ENCODE measurements around the gene PLPPR3. TPM values are rescaled to one million over a fixed set of nuclear protein-coding genes. Genes with fewer than 3 reads are reported as not detected.

Gene PLPPR3
- total RNA-seq, 1 experiment from 2014 or later: 0.81 TPM

- Histone ChIP-seq H3K4me2 (no peak overlapping the region), H3K27ac (no peak overlapping the region), H3K79me2 (ENCODE audit: low read depth) (peaks cover 29% of the 10 kb centered on the region), H3K9me3 (ENCODE audit: insufficient read depth, low read depth) (no peaks in the 10 kb centered on the region), H3K4me3 (no peak overlapping the region), H4K20me1 (ENCODE audit: insufficient read depth) (peaks cover 51% of the 10 kb centered on the region), H3K9me2 (ENCODE audit: insufficient read depth) (no peaks in the 10 kb centered on the region), H3K4me1 (replicated peaks; ENCODE audit: insufficient read depth) (no peaks in the 10 kb centered on the region), H3K36me3 (ENCODE audit: low read depth) (peaks cover 10% of the 10 kb centered on the region), H3K27me3 (ENCODE audit: insufficient read depth, low read depth) (no peaks in the 10 kb centered on the region), H3F3A (ENCODE audit: insufficient read depth, low read depth) (peaks cover 46% of the 10 kb centered on the region), H2AFZ (no peak overlapping the region)
- POLR2A ChIA-PET (ENCODE audit: unreplicated experiment): no interaction called here
- no peak for TF ChIP-seq EZH2 (IDR thresholded peaks at IDR 0.05; ENCODE audit: low read depth)
- TF ChIP-seq, protein P1, sequence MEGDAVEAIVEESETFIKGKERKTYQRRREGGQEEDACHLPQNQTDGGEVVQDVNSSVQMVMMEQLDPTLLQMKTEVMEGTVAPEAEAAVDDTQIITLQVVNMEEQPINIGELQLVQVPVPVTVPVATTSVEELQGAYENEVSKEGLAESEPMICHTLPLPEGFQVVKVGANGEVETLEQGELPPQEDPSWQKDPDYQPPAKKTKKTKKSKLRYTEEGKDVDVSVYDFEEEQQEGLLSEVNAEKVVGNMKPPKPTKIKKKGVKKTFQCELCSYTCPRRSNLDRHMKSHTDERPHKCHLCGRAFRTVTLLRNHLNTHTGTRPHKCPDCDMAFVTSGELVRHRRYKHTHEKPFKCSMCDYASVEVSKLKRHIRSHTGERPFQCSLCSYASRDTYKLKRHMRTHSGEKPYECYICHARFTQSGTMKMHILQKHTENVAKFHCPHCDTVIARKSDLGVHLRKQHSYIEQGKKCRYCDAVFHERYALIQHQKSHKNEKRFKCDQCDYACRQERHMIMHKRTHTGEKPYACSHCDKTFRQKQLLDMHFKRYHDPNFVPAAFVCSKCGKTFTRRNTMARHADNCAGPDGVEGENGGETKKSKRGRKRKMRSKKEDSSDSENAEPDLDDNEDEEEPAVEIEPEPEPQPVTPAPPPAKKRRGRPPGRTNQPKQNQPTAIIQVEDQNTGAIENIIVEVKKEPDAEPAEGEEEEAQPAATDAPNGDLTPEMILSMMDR (conservative IDR thresholded peaks at IDR 0.05): no peak
- DNase-seq: no peak
- CTCF ChIA-PET: no interaction called here
- no TSS peak for BruUV-seq (replicated peaks)
- intact Hi-C loops (cut with micrococcal nuclease; ENCODE audit: unreplicated experiment): no loop called here
Observed at GRCh38 chr19:811506-812048, 10.2 kb downstream of the PLPPR3 start.

DNA sequence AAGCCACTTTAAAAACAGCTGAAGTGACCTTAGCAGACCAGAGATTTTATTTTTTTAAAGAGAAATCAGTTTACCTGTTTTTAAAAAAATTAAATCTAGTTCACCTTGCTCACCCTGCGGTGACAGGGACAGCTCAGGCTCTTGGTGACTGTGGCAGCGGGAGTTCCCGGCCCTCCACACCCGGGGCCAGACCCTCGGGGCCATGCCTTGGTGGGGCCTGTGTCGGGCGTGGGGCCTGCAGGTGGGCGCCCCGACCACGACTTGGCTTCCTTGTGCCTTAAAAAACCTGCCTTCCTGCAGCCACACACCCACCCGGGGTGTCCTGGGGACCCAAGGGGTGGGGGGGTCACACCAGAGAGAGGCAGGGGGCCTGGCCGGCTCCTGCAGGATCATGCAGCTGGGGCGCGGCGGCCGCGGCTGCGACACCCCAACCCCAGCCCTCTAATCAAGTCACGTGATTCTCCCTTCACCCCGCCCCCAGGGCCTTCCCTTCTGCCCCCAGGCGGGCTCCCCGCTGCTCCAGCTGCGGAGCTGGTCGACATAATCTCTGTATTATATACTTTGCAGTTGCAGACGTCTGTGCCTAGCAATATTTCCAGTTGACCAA is 10.8 kb downstream of the PLPPR3 start:
- DNase-seq: no peak
- no peak overlapping the region for H2AFZ ChIP-seq
- no peaks in the 10 kb centered on the region for H3K27me3 ChIP-seq (ENCODE audit: insufficient read depth, low read depth)
- H3K79me2 ChIP-seq (ENCODE audit: low read depth): peaks cover 32% of the 10 kb centered on the region
- BruUV-seq (replicated peaks): TSS peak; percentile 15
- ChIA-PET POLR2A (ENCODE audit: unreplicated experiment) (no interaction called here), CTCF (no interaction called here)
- peaks cover 10% of the 10 kb centered on the region for H3K36me3 ChIP-seq (ENCODE audit: low read depth)
- H3K4me3 ChIP-seq: no peak overlapping the region
- no peaks in the 10 kb centered on the region for H3K4me1 ChIP-seq (replicated peaks; ENCODE audit: insufficient read depth)
- H3K4me2 ChIP-seq: no peak overlapping the region
- H4K20me1 ChIP-seq (ENCODE audit: insufficient read depth): peaks cover 57% of the 10 kb centered on the region
- no peak for TF ChIP-seq EZH2 (IDR thresholded peaks at IDR 0.05; ENCODE audit: low read depth)
- TF ChIP-seq, protein P1 (conservative IDR thresholded peaks at IDR 0.05): no peak
- no peaks in the 10 kb centered on the region for H3K9me3 ChIP-seq (ENCODE audit: insufficient read depth, low read depth)
- intact Hi-C loops (cut with micrococcal nuclease; ENCODE audit: unreplicated experiment): no loop called here
- H3F3A ChIP-seq (ENCODE audit: insufficient read depth, low read depth): peaks cover 46% of the 10 kb centered on the region
- H3K27ac ChIP-seq: no peak overlapping the region
- no peaks in the 10 kb centered on the region for H3K9me2 ChIP-seq (ENCODE audit: insufficient read depth)

DNA sequence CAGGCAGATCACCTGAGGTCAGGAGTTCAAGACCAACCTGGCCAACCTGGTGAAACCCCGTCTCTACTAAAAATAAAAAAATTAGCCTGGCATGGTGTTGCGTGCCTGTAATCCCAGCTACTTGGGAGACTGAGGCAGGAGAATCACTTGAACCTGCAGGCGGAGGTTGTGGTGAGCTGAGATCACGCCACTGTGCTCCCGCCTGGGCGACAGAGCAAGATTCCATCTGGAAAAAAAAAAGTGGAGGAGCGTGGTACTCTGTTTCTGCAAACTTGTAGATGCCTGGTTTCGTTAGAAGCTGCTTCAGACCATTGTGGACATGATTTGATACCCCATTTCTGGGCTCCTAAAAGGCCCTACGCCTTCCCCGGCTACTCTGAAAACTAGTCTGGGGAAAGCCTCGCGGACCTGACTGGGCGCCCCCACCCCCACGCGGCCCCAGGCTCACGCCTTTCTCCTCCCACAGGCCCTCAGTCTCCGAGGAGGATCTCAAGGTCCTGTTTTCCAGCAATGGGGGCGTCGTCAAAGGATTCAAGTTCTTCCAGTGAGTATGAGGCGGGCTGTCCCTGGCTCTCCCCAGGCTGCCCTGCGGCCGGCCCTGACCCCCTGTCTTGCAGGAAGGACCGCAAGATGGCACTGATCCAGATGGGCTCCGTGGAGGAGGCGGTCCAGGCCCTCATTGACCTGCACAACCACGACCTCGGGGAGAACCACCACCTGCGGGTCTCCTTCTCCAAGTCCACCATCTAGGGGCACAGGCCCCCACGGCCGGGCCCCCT is 11.5 kb downstream of the PLPPR3 start:
- Histone ChIP-seq H3K27ac (no peak overlapping the region), H3K4me2 (no peak overlapping the region), H3K9me2 (ENCODE audit: insufficient read depth) (no peaks in the 10 kb centered on the region), H2AFZ (no peak overlapping the region), H3K27me3 (ENCODE audit: insufficient read depth, low read depth) (no peaks in the 10 kb centered on the region), H4K20me1 (ENCODE audit: insufficient read depth) (peaks cover 63% of the 10 kb centered on the region), H3K9me3 (ENCODE audit: insufficient read depth, low read depth) (no peaks in the 10 kb centered on the region), H3K4me3 (no peak overlapping the region), H3K79me2 (ENCODE audit: low read depth) (peaks cover 38% of the 10 kb centered on the region), H3K4me1 (replicated peaks; ENCODE audit: insufficient read depth) (no peaks in the 10 kb centered on the region), H3K36me3 (ENCODE audit: low read depth) (peaks cover 14% of the 10 kb centered on the region), H3F3A (ENCODE audit: insufficient read depth, low read depth) (peaks cover 50% of the 10 kb centered on the region)
- ChIA-PET CTCF (no interaction called here), POLR2A (ENCODE audit: unreplicated experiment) (no interaction called here)
- TF ChIP-seq, protein P1 (conservative IDR thresholded peaks at IDR 0.05): no peak
- TF ChIP-seq EZH2 (IDR thresholded peaks at IDR 0.05; ENCODE audit: low read depth): no peak
- no peak for DNase-seq
- BruUV-seq (replicated peaks): TSS peak; percentile 1
- intact Hi-C loops (cut with micrococcal nuclease; ENCODE audit: unreplicated experiment): no loop called here
